Caco-2 (cell line): ENCODE measurements around the gene FUZ. TPM values are rescaled to one million over a fixed set of nuclear protein-coding genes. Genes with fewer than 3 reads are reported as not detected.

Source experiments
- BruUV-seq: library from RNA; stranded (reverse); fragments of 400-500 nt; replicated peaks from 2 replicates; lab custom pipeline; 2021; lab: Mats Ljungman, UMichigan
- CTCF ChIA-PET: fragments of 300-600 bp; sonication (Branson Sonifier 250); formaldehyde crosslinking; loops from one replicate; lab custom pipeline; 2022; ENCODE audit warnings: antibody characterized with exemption; lab: Charles Lee
- POLR2A ChIA-PET: fragments of 300-600 bp; sonication (Branson Sonifier 250); formaldehyde crosslinking; loops from one replicate; lab custom pipeline; 2022; ENCODE audit warnings: antibody characterized with exemption; lab: Charles Lee
- DNase-seq, 2 experiments: peaks; one replicate each; pipeline versions ENCODE4 v3.0.0 to v3.0.0-alpha.2; 2020 to 2022
- H3K27me3 ChIP-seq: replicated peaks from 2 replicates; pipeline ENCODE4 v1.6.0; 2011; ENCODE audit warnings: low read length; ENCODE audit not compliant: control insufficient read depth, insufficient read depth
- H3K36me3 ChIP-seq: 2 replicates; pipeline ENCODE4 v1.5.1; 2011; ENCODE audit warnings: low read length; ENCODE audit not compliant: control insufficient read depth, insufficient read depth
- H3K4me1 ChIP-seq: fragments of 250-450 bp; sonication (Bioruptor Pico); 2 replicates; pipeline ENCODE4 v1.5.1; 2020; ENCODE audit warnings: mild to moderate bottlenecking
- H3K4me3 ChIP-seq: 2 replicates; pipeline ENCODE4 v1.5.1; 2011; ENCODE audit warnings: low read depth, mild to moderate bottlenecking, control low read depth, low read length
- H3K9me3 ChIP-seq: fragments of 250-450 bp; sonication (Bioruptor Pico); 2 replicates; pipeline ENCODE4 v1.5.1; 2020; ENCODE audit warnings: mild to moderate bottlenecking, moderate library complexity
- H3K27ac Mint-ChIP-seq: one replicate; pipeline ENCODE4 v1.8.0; 2022; ENCODE audit warnings: mixed read lengths; ENCODE audit not compliant: unreplicated experiment
- H3K27me3 Mint-ChIP-seq: one replicate; pipeline ENCODE4 v1.8.0; 2022; ENCODE audit warnings: mixed read lengths; ENCODE audit not compliant: insufficient read depth, unreplicated experiment
- H3K36me3 Mint-ChIP-seq: one replicate; pipeline ENCODE4 v1.8.0; 2022; ENCODE audit warnings: mild to moderate bottlenecking, mixed read lengths; ENCODE audit not compliant: insufficient read depth, unreplicated experiment
- H3K4me1 Mint-ChIP-seq: one replicate; pipeline ENCODE4 v1.8.0; 2022; ENCODE audit warnings: low read depth, mixed read lengths; ENCODE audit not compliant: unreplicated experiment
- H3K4me3 Mint-ChIP-seq: one replicate; pipeline ENCODE4 v1.8.0; 2022; ENCODE audit warnings: mild to moderate bottlenecking, moderate library complexity, mixed read lengths; ENCODE audit not compliant: unreplicated experiment
- H3K9me3 Mint-ChIP-seq: one replicate; pipeline ENCODE4 v1.8.0; 2022; ENCODE audit warnings: mixed read lengths; ENCODE audit not compliant: unreplicated experiment
- CTCF ChIP-seq, 2 experiments: fragments of 200-600 bp in 1 of 2; IDR thresholded peaks; 1 replicate in 1 of 2; 2 replicates in 1 of 2; pipeline versions ENCODE4 v1.5.1 to v1.8.0; 2011 to 2022; ENCODE audit warnings: antibody characterized with exemption in 1 of 2, control low read depth in 1 of 2, inconsistent platforms in 1 of 2, low read depth in 1 of 2, low read length in 1 of 2, mild to moderate bottlenecking in 1 of 2, moderate library complexity in 1 of 2; ENCODE audit not compliant: insufficient read depth in 1 of 2, severe bottlenecking in 1 of 2, unreplicated experiment in 1 of 2
- intact Hi-C: fragments of 100-400 bp; cut with micrococcal nuclease; formaldehyde crosslinking; loops from one replicate; pipeline ENCODE4 v1.10.0; 2022; ENCODE audit not compliant: unreplicated experiment
- total RNA-seq: library from RNA; stranded (reverse); gene quantifications from 2 replicates; pipeline ENCODE4 v1.2.3, GENCODE V29; 2022

The FUZ gene
- total RNA-seq, 1 experiment from 2014 or later: 0.75 TPM

DNA sequence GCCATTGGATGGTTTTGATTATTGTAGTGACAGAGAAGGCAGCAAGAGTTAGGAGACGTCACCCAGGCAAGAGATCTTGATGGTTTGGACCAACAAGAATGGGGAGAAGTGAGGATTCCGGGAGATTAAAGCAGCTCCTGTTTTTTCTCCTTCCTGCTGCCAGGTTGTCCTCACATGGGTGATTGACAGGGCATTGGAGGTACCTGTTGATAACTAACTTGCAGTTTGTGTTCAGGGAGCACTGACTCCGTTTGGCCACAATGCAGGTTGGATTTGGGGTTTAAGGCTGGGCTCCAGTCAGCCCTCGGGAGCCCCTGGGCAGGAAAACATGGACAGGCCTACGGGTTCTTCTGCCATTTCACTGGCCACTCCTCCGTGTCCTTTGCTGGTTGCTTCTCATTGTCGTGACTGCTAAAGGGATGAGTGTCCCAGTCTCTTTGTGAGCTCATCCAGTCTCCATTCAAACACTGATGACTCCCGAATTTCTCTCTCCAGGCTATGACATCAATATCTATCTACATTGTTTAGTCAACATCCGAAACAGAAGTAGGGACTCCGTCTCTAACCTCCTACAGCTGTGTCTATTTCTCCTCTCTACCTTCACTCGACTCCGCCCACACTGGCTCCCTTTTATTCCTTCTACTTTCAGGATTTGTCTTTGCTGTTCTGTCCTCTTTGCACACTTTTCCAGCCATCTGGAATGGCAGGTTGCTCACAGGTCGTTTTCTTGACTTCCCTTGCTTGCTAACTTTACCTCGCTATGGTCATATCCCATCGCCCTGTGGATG lies 36.5 kb upstream of the FUZ start:
- H3K4me1 Mint-ChIP-seq: peaks cover 17% of the 10 kb centered on the region
- no peaks in the 10 kb centered on the region for H3K36me3 ChIP-seq
- POLR2A ChIA-PET: interaction anchor here (0.6 to 1.7 kb wide), 6 partner anchors 16 to 208 kb away, joined by 3 to 17 read pairs (median 7); partner anchors contain the start of genes AP2A1 and SCAF1
- peaks cover 14% of the 10 kb centered on the region for H3K4me1 ChIP-seq
- H3K4me3 Mint-ChIP-seq: peak overlapping the region; percentile 82
- no peaks in the 10 kb centered on the region for H3K27me3 Mint-ChIP-seq
- intact Hi-C loops: loop anchor here (1.0 to 5.0 kb wide), 3 partner anchors 20 to 82 kb away; partner anchors contain the start of genes AP2A1 and MED25
- H3K27ac Mint-ChIP-seq: peak overlapping the region; percentile 97
- CTCF ChIA-PET: interaction anchor here (1.1 kb wide), 1 partner anchor 13 kb away, joined by 4 read pairs; no protein-coding TSS in a partner anchor
- no peaks in the 10 kb centered on the region for H3K9me3 ChIP-seq
- H3K36me3 Mint-ChIP-seq: peaks cover 52% of the 10 kb centered on the region
- no peak for DNase-seq
- BruUV-seq: no TSS peak
- no peak for TF ChIP-seq CTCF (IDR thresholded peaks at IDR 0.05; ENCODE audit: insufficient read depth in 1 of 2, low read depth in 1 of 2, low read length in 1 of 2, severe bottlenecking in 1 of 2, unreplicated experiment in 1 of 2)
- H3K9me3 Mint-ChIP-seq: peaks cover 16% of the 10 kb centered on the region
- H3K4me3 ChIP-seq: peak overlapping the region; percentile 73
- H3K27me3 ChIP-seq: no peaks in the 10 kb centered on the region

- Histone ChIP-seq H3K9me3 (no peaks in the 10 kb centered on the region), H3K4me1 (peaks cover 14% of the 10 kb centered on the region), H3K27me3 (no peaks in the 10 kb centered on the region), H3K36me3 (no peaks in the 10 kb centered on the region), H3K4me3 (no peak overlapping the region)
- Mint-ChIP-seq H3K36me3 (peaks cover 51% of the 10 kb centered on the region), H3K27ac (no peak overlapping the region), H3K9me3 (peaks cover 16% of the 10 kb centered on the region), H3K4me1 (peaks cover 17% of the 10 kb centered on the region), H3K4me3 (peak overlapping the region; percentile 32), H3K27me3 (no peaks in the 10 kb centered on the region)
- intact Hi-C loops: no loop called here
- no peak for TF ChIP-seq CTCF (IDR thresholded peaks at IDR 0.05; ENCODE audit: insufficient read depth in 1 of 2, low read depth in 1 of 2, low read length in 1 of 2, severe bottlenecking in 1 of 2, unreplicated experiment in 1 of 2)
- DNase-seq: no peak
- POLR2A ChIA-PET: interaction anchor here (1.1 kb wide), 1 partner anchor 207 kb away, joined by 3 read pairs; the partner anchor contains the start of gene SCAF1
- CTCF ChIA-PET: no interaction called here
- BruUV-seq: no TSS peak
These were observed 35.8 kb upstream of the FUZ start for GRCh38 chr19:49848938-49849337.

DNA sequence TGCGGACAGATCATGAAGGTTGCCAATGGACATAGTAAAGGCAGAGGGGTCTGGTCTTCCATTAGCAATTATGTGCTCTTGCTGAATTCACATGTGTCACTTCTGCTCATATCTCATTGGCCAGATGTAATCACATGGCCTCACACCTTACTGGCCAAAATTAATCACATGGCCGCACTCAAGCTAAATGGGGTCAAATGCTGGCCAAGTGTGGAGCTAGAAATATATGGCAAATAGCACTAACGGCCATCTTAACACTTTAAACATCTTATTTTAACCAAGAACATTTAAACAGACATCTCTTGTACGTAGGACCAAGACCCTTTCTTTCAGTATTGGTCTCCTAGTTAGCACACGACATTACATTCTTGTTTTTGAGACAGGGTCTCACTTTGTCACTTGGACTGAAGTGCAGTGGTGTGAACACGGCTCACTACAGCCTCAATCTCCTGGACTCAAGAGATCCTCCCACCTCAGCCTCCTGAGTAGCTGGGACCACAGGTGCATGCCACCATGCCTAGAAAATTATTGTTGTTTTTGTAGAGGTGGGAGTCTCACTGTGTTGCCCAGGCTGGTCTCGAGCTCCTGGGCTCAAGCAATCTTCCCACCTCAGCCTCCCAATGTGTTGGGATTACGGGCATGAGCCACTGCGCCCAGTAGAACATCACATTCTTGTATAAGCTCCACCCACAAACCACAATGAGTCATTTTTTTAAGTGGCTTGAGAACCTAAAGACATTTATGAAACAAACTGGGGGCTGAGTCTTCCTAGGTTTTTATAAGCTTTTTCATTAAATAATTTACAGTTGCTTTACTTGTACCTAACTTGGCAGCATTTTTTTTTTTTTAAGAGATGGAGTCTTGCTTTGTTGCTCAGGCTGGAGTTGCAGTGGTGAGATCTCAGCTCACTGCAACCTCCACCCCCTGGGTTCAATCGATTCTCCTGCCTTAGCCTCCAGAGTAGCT lies 34.9 kb upstream of the FUZ start:
- peaks cover 50% of the 10 kb centered on the region for H3K36me3 Mint-ChIP-seq
- TF ChIP-seq CTCF (IDR thresholded peaks at IDR 0.05; ENCODE audit: insufficient read depth in 1 of 2, low read depth in 1 of 2, low read length in 1 of 2, severe bottlenecking in 1 of 2, unreplicated experiment in 1 of 2): no peak
- BruUV-seq: no TSS peak
- Histone ChIP-seq H3K36me3 (no peaks in the 10 kb centered on the region), H3K27me3 (no peaks in the 10 kb centered on the region), H3K4me3 (no peak overlapping the region), H3K4me1 (peaks cover 14% of the 10 kb centered on the region), H3K9me3 (no peaks in the 10 kb centered on the region)
- H3K27ac Mint-ChIP-seq: no peak overlapping the region
- intact Hi-C loops: no loop called here
- CTCF ChIA-PET: interaction anchor here (0.6 kb wide), 1 partner anchor 40 kb away, joined by 3 read pairs; no protein-coding TSS in a partner anchor
- DNase-seq: no peak
- peaks cover 17% of the 10 kb centered on the region for H3K4me1 Mint-ChIP-seq
- peaks cover 16% of the 10 kb centered on the region for H3K9me3 Mint-ChIP-seq
- H3K4me3 Mint-ChIP-seq: no peak overlapping the region
- POLR2A ChIA-PET: interaction anchor here (0.6 kb wide), 1 partner anchor 81 kb away, joined by 4 read pairs; the partner anchor contains the start of gene AP2A1
- H3K27me3 Mint-ChIP-seq: no peaks in the 10 kb centered on the region
